Lower leg skin (tissue), 3 donors: ENCODE measurements around the gene CCN5.

Experiments
- POLR2A ChIP-seq, 2 donors: fragments of 450-650 bp; IDR thresholded peaks; one replicate each; pipeline ENCODE4 v1.6.1; 2016 to 2017; ENCODE audit warnings: antibody characterized with exemption in 2 of 2, mild to moderate bottlenecking in 1 of 2, moderate library complexity in 1 of 2
- TF ChIP-seq, protein P1 (sequence below), 3 donors: fragments of 450-650 bp; IDR thresholded peaks; one replicate each; pipeline ENCODE4 v1.5.1; 2016; ENCODE audit warnings: antibody characterized with exemption in 3 of 3, mild to moderate bottlenecking in 3 of 3, moderate library complexity in 2 of 3

DNA sequence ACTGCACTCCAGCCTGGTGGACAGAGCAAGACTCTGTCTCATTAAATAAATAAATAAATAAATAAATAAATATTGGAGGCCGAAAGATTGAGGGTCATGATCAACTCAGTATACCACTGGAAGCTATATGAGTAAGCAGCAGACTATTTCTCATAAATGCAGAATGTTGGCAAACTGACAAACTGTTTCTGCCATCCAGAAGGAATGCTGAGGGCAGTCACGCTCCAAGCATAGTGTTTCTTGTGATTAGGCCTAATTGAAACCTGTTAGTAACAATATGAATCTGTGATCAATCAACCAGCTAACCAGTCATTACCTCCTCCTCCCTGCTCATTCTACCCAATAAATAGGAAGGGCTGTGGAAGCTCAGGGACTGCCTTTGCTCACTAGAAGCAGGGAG, 15.3 kb downstream of the CCN5 start:
- TF ChIP-seq, protein P1, sequence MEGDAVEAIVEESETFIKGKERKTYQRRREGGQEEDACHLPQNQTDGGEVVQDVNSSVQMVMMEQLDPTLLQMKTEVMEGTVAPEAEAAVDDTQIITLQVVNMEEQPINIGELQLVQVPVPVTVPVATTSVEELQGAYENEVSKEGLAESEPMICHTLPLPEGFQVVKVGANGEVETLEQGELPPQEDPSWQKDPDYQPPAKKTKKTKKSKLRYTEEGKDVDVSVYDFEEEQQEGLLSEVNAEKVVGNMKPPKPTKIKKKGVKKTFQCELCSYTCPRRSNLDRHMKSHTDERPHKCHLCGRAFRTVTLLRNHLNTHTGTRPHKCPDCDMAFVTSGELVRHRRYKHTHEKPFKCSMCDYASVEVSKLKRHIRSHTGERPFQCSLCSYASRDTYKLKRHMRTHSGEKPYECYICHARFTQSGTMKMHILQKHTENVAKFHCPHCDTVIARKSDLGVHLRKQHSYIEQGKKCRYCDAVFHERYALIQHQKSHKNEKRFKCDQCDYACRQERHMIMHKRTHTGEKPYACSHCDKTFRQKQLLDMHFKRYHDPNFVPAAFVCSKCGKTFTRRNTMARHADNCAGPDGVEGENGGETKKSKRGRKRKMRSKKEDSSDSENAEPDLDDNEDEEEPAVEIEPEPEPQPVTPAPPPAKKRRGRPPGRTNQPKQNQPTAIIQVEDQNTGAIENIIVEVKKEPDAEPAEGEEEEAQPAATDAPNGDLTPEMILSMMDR (IDR thresholded peaks at IDR 0.05): no peak
- TF ChIP-seq POLR2A (IDR thresholded peaks at IDR 0.05): no peak
